GM19099 (cell line): ENCODE data around the gene FKBP4.

Source experiments
- POLR2A ChIP-seq: IDR thresholded peaks from 3 replicates; pipeline ENCODE4 v1.6.1; 2011; ENCODE audit warnings: low read depth; ENCODE audit not compliant: insufficient read length; ENCODE audit errors: extremely low read depth

The FKBP4 gene

DNA sequence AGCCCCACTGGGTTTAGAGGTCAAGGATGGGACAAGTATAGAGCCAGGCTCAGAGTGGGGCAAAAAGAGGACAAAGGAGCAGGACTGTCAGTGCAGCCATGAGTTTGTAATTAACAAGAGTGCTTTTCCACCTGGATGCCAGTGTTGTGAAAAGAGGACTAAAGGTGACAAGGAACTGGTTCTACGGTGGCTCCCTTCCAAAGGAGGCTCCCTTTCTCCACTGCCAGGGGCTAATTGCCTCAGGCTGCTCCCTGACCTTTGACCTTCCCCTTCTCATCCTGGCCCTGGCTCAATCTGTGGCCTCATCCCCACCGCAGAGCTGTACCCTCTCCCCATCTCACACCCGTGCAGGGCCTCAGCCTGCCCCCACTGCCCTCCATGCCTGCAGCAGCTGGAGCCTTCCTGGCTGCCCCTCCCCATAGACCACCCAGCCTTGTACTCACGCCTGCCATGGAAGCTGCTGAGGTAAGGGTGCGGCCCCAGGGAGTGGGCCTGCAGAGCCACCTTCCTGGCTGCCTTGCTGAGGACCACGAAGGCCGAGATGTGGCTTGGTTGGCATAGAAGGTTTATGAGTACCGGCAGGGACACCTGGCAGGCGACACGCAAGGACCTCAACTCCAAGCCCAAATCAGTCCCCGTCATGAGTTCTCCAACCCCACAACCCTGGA, 24.8 kb upstream of the FKBP4 start:
- TF ChIP-seq POLR2A: no peak

DNA sequence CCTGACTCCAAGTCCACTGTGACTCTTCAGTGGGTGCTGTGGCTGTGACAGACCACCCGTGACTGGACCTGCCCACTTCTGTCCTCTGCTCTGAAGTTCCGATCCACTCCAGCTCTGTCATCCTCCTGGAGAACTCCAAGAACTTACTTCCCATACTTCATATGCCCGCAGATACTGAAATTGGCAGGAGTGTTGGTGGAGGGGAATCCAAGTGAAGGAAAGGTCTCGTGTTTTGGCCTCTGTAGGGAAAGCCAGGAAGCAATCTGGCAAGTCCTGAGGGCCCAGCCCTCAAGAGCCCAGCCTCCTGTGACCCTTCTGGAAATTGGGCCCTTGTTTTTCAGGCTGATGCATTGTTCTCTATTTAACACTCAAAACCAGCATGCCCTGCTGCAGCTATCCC, 22.4 kb upstream of the FKBP4 start:
- no peak for TF ChIP-seq POLR2A

DNA sequence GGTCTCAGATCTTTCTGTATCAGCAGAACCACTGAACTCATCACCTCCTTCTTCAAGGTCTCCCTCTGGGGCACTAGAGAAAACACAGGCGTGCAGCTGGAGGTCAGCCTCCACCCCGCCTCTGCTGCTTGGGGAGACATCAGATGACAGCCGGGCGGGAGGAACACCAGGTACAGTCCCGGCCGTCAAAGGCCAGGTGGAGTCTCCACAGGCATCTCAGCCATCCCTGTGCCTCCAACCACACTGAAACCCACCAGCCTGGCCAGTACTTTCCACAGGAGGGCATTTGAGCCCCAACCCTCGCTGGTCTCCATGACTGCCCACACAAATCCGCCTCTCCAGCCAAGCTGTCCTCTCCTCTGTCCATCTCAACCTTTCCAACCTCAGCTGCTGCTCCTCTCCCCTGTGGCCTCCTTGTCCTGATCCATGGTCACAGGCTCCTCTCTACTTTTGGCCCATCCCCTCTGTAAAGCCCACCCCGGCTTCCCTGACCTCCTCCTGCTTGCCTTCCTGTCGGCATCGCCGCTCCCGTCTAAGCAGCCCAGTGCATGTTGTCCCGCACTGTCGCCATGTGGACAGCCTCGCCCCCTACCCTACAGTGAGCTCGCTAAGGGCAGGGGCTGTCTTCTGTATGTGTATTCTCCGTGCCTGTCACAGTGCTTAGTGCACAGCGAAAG, 21.4 kb upstream of the FKBP4 start:
- TF ChIP-seq POLR2A: no peak

DNA sequence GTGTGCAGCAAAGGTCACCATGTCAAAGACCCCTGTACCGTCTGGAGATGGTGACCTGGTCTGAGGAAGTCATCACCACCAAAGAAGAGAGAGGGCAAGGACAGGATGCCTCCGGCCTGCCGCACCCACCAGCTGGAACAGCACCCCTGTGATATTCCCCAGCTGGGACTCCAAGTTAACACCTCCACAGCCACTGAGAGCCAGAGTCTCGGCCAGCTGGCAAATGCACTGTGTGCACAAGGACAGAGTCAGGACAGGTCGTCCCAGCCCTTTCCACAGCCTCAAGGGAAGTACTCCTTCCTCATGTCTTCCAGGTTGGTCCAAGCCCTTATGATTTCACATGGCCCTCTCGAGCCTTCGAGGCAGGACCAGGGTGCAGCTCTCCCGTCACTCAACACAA, 19.3 kb upstream of the FKBP4 start:
- no peak for TF ChIP-seq POLR2A

DNA sequence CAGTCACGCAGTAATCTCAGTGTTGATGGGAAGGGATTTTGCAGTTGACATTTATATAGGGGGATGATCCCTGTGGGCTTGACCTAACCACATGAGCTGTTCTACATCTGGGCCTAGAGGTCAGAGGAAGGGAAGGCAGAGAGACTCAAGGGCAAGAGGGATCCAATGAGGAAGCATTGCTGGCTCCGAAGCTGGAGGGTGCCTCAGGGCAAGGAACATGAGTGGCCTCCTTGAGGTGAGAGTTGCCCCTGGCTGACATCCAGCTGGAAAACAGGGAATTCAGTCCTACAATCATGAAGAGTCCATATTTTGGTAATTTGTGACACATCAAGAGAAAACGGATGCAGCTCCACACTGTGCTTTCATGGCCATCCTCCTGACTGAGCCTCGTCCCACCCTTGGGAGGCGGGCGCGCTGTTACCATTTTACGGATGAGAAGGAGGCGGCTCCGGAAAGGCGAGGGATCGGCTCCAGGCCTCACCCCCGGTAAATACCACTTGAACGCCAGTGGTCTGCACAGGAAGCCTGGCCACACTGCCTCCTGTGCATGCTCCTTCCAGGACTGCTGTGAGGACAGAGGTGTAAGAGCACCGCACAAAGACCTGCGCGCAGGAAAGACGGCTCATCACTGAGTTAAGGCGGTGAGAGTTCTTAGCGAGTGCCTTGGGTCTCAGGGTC, 18.5 kb upstream of the FKBP4 start:
- TF ChIP-seq POLR2A: no peak

DNA sequence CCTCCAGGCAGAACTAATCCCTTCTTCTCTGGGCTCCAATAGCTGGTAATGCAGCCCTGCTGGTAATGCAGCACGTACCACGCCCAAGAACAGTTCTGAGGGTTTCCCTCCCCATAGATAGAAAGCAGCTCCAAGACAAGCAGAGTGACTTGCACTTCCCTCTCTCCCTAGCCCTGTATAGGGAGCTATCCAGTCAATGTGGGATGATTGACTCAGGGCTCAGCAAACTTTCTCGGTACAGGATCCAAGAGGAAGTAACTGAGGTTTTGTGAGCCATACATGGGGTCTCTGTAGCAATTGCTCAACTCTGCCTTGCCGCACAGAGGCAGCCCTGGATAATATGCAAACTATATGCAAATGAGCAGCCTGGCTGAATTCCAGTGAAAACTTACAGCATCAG, 15.5 kb upstream of the FKBP4 start:
- TF ChIP-seq POLR2A: no peak

DNA sequence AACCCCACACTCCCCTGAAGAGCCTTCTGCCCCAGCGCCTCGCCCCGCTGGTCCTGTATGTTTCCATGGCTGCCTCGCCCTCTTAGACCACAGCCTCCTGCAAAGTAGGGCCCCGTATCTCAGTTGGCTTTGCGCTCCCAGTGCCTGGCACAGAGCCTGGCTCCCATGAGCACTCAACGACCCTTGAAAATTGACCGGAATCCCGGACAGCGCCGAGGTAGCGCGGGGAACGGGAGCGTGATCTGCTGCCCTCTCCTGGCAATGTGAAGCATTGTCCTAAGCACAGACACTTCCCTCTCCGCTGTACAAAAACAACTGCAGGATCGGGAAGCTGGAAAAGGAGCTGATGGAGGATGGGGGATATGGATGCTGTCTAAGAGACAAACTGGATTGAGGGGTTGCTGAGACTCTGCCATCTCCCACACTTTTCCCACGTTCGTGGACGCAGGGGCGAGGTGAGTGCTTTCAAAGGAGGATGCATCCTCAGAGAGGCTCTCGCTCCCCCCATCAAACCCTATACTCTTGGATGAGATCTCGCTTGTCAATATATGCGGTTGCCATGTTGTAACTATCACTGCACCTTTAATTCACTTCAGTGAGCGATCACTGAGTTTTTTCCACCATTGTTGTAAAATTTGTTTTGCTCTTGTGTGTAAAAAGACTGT, 10.7 kb upstream of the FKBP4 start:
- no peak for TF ChIP-seq POLR2A

DNA sequence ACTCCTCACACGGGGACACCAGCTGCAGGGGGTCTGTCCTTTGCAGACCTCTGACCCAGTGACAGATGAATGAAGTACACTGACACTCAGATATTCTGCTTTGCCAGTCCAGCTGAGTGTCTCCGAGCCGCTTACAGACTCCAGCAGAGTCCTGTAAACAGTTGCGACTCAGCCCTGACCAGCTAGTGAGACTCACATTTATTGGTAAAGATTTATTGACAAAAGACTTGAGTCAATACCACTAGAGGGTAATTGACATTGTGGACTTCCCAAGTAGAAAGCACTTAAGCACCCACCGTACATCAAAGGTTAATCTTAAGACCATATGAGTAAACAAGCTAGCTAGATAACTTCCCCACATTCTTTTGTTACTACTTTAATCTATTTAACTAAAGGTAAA, 9.8 kb upstream of the FKBP4 start:
- no peak for TF ChIP-seq POLR2A

DNA sequence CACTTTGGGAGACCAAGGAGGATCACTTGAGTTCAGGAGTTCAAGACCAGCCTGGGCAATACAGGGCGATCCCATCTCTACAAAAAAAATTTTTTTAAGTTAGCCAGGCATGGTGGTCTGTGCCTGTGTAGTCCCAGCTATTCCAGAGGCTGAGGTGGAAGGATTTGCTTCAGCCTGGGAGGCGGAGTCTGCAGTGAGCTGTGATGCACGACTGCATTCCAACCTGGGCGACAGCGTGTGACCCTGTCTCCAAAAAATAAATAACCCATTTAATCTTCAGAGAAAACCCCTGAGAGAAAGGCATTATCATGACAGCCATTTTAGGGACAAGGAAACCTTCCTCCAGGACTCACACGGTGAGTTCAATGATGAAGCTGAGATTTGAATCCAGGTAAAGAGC, 3.7 kb upstream of the FKBP4 start:
- no peak for TF ChIP-seq POLR2A

DNA sequence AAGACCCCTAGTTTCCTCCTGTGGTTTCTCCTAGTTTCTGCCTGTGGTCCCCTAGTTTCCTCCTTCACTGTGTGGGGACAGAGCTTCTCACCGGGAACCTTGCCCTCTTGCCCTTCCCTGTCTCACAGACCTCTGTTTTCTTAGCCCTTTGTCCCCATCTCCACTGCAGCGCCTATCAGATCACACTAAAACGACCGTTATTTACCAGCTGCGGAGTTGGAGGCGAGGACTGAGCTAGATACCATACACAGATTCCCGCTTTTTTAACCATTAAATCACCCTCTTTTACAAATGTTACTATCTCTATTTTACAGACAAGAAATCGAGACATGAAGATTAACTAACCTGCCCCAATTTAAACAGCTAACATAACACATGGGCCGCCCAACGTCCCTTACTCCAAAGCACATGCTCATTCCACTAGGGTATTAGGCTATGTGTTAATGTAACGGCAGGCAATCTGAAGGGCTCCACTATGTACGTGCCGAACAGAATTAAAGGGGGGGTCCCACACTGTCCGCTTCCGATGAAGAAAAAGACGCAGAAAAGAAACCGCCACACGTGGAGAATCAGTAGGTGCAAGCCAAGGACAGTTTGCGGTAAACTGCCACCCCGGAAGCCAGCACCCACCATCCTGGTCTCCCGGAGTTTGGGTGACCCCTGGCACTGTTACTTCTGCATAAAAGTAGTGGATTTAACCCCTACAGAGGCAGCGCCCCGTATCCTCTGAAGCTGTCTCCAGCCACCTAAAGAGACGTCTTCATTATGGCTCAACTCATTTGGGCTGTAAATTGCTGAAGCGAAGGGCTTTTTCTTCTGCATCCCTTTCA, 1.9 kb upstream of the FKBP4 start:
- TF ChIP-seq POLR2A: no peak

DNA sequence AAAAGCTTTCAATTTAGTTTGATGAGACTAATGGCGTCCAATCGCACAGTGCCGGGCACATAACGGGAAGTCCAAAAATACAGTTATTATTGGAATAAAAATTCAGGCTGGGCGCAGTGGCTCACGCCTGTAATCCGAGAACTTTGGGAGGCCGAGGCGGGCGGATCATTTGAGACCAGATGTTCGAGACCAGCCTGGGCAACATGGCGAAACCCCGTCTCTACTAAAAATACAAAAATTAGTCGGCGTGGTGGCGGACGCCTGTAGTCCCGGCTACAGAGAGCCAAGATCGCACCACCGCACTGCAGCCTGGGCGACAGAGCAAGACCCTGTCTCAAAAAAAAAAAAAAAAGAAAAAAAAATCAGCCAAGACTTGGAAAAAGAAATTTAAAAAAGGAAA, 1.2 kb upstream of the FKBP4 start:
- no peak for TF ChIP-seq POLR2A

DNA sequence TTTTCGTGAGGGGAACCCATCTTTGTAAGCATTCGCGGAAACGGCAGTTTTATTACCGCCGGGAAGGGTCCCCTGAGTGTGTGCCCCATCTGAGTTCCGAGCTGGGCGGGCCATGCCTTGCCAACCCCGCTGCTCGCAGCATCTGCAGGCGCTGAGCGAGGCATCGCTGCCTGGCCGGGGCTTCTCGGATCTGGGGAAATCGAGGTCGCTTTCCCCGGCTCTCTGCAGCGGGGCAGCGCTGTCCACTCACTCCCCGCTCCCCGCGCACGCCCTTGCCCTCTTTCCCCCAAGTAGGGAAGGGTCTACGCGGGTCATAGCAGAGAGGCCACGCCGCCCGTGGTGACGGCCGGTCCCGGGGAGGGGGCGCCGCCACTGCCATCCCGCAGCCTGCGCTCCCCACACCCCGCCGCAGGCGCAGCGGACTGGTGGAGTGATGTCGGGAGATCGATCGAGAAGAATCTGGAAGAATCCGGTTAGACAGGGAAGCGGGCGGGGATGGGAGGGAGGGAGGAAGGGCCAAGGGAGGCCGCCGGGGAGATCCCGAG, 507 bp upstream of the FKBP4 start:
- TF ChIP-seq POLR2A: no peak

DNA sequence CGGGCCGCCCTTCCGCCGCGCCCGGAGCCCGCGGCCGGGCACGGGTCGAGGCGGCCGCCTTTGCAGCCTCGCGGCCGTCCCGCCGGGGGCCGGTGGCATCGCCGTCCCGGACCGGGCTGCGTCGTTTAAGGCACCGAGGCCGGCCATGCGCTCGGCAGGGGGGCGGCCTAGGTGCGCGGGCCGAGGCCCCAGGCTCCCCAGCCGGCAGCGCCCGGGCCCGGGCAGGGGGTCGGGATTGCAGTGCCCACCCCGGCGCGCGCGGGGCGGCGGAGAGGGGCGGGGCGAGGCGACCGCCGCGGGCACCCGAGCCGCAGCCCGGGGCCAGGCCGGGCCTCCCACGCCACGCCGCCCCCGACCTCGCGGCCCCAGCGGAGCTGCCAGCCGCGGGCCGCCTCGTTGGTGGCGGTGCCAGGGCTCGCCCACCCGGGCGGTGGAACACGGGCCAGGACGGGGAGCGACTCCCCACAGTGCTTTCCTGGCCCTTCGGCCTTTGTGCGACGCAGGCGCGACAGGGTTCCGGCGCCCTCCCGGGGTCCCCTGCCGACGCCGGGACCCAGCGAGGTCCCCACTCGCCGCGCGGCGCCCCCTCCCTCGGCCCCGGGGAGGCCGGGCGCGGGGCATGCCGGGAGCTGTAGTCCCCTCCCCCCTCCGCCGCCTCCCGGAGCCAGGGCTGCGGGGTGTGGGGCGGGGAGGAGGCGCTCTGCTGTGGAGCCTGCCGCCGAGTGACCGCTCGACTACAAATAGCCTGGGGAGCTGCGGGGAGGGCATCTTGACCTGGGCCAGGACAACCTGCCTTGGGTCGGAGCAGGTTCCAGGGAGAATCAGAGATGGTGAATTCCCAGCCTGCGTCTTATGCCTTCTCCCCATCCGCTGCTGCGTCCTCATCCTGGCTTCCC, 769 bp downstream of the FKBP4 start:
- peak; percentile 44 for TF ChIP-seq POLR2A

DNA sequence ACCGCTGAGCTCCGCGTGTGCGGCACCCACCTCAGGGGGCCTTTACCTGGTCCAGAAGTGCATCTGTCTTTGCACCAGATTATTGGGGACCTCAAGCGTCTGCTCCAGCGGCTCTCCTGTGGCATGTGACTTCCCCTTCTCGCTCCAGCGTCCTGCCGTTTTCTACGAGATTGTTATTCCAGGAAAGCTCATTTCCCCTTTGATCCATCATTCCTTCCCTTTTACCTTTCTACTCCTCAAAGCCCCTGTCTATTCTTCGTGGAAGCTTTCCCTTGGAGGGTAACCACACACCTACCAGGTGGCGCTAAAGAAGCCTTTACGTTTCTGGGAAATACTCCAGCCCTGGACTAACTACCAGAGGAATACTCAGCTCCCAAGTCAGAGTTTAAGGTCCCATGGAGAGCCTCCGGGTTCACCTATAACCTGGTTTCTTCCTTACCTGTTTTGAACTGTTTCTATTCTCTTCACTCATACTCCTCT, 1.5 kb downstream of the FKBP4 start:
- no peak for TF ChIP-seq POLR2A
